SK-N-SH treated with all-trans-retinoic acid at 6 μM for 48 hours (cell line): ENCODE measurements around the gene FCAMR.

ENCODE experiments used
- ARNTL ChIP-seq: fragments of 450-650 bp; formaldehyde crosslinking; IDR thresholded peaks from 2 replicates; pipeline ENCODE4 v1.5.0; 2020; ENCODE audit warnings: low read depth, mild to moderate bottlenecking, moderate library complexity, borderline replicate concordance
- ESRRG ChIP-seq: fragments of 250-450 bp; sonication (Bioruptor Pico); IDR thresholded peaks from 2 replicates; pipeline ENCODE4 v1.6.1; 2021; ENCODE audit warnings: mild to moderate bottlenecking
- RARB ChIP-seq: fragments of 250-450 bp; sonication (Bioruptor Pico); IDR thresholded peaks from 2 replicates; pipeline ENCODE4 v1.8.0; 2021; ENCODE audit warnings: mild to moderate bottlenecking, moderate library complexity
- ZFP3 ChIP-seq: fragments of 250-450 bp; sonication (Bioruptor Pico); IDR thresholded peaks from 2 replicates; pipeline ENCODE4 v1.5.0; 2020; ENCODE audit warnings: mild to moderate bottlenecking, moderate library complexity
- TF ChIP-seq, protein P1 (sequence below): fragments of 250-450 bp; sonication (Bioruptor Pico); IDR thresholded peaks from 2 replicates; pipeline ENCODE4 v1.5.1; 2020; ENCODE audit warnings: low read depth, mild to moderate bottlenecking, moderate library complexity
- TF ChIP-seq, protein P2 (sequence below): fragments of 250-450 bp; sonication (Bioruptor Pico); IDR thresholded peaks from 2 replicates; pipeline ENCODE4 v1.5.1; 2021; ENCODE audit warnings: mild to moderate bottlenecking, moderate library complexity

DNA sequence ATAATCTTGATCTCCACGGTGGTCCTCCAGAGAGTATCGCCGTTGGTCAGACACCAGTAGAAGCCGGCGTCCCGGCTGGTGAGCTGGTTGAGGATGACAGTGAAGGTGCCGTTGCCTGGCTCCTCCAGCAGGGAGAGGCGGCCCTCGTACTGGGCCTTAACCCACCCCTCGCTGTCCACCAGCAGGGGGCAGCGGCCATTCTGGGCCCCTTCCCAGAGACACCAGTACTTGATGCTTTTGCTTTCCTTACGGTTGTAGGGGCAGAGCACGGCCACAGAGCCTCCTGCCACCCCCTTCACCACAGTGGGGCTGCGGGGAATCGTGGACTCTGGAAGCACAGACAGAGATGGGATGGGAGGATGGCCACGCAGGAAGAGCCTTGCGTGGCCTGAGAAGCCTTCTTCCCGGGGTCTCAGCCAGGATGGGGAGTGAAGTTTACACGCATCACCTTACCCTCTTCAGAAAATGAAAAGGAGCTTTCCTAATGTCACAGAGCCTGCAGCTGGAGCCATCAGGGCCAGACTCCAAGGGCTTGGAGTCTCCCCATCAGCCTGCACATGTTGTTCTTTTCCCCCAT lies 34.7 kb downstream of the FCAMR start:
- TF ChIP-seq ESRRG (CRISPR knock-in tag) (no peak), RARB (CRISPR knock-in tag) (no peak), ZFP3 (CRISPR knock-in tag) (no peak), ARNTL (no peak)
- TF ChIP-seq, protein P1, sequence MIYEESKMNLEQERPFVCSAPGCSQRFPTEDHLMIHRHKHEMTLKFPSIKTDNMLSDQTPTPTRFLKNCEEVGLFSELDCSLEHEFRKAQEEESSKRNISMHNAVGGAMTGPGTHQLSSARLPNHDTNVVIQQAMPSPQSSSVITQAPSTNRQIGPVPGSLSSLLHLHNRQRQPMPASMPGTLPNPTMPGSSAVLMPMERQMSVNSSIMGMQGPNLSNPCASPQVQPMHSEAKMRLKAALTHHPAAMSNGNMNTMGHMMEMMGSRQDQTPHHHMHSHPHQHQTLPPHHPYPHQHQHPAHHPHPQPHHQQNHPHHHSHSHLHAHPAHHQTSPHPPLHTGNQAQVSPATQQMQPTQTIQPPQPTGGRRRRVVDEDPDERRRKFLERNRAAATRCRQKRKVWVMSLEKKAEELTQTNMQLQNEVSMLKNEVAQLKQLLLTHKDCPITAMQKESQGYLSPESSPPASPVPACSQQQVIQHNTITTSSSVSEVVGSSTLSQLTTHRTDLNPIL (CRISPR knock-in tag): no peak
- TF ChIP-seq, protein P2, sequence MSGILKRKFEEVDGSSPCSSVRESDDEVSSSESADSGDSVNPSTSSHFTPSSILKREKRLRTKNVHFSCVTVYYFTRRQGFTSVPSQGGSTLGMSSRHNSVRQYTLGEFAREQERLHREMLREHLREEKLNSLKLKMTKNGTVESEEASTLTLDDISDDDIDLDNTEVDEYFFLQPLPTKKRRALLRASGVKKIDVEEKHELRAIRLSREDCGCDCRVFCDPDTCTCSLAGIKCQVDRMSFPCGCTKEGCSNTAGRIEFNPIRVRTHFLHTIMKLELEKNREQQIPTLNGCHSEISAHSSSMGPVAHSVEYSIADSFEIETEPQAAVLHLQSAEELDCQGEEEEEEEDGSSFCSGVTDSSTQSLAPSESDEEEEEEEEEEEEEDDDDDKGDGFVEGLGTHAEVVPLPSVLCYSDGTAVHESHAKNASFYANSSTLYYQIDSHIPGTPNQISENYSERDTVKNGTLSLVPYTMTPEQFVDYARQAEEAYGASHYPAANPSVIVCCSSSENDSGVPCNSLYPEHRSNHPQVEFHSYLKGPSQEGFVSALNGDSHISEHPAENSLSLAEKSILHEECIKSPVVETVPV (CRISPR knock-in tag): no peak
